Hepatocyte (in vitro differentiated cells): ENCODE results near the gene IL17RB. TPM values are rescaled to one million over a fixed set of nuclear protein-coding genes. Genes with fewer than 3 reads are reported as not detected.
A peak's percentile ranks its signal among the peaks of the same experiment; 100 is the strongest.

Experiments
- DNase-seq: peaks from one replicate; pipeline ENCODE4 v3.0.0-alpha.2; 2016; ENCODE audit warnings: low spot score
- H2AFZ ChIP-seq: fragments of 200-600 bp; sonication (generic); 2 replicates; pipeline ENCODE4 v1.6.0; 2016; ENCODE audit warnings: antibody characterized with exemption, mild to moderate bottlenecking
- H3K27ac ChIP-seq: fragments of 200-600 bp; sonication (generic); 2 replicates; pipeline ENCODE4 v1.5.1; 2016; ENCODE audit warnings: mild to moderate bottlenecking
- H3K27me3 ChIP-seq: fragments of 200-600 bp; sonication (generic); 2 replicates; pipeline ENCODE4 v1.6.1; 2016
- H3K36me3 ChIP-seq: fragments of 200-600 bp; sonication (generic); replicated peaks from 2 replicates; pipeline ENCODE4 v1.5.1; 2016; ENCODE audit warnings: low read depth; ENCODE audit not compliant: insufficient read depth
- H3K4me1 ChIP-seq: fragments of 200-600 bp; sonication (generic); 2 replicates; pipeline ENCODE4 v1.5.1; 2016; ENCODE audit warnings: mild to moderate bottlenecking, moderate library complexity; ENCODE audit not compliant: insufficient read depth
- H3K4me2 ChIP-seq: fragments of 200-600 bp; sonication (generic); 2 replicates; pipeline ENCODE4 v1.6.0; 2016
- H3K4me3 ChIP-seq: fragments of 200-600 bp; sonication (generic); 2 replicates; pipeline ENCODE4 v1.5.1; 2016; ENCODE audit warnings: mild to moderate bottlenecking
- H3K79me2 ChIP-seq: fragments of 200-600 bp; sonication (generic); 2 replicates; pipeline ENCODE4 v1.6.0; 2017; ENCODE audit warnings: mild to moderate bottlenecking
- H3K9me2 ChIP-seq: fragments of 200-600 bp; sonication (generic); replicated peaks from 2 replicates; pipeline ENCODE4 v1.6.0; 2017; ENCODE audit warnings: mild to moderate bottlenecking; ENCODE audit not compliant: insufficient read depth
- H3K9me3 ChIP-seq: fragments of 200-600 bp; sonication (generic); 2 replicates; pipeline ENCODE4 v1.5.1; 2016; ENCODE audit warnings: low read depth, mild to moderate bottlenecking
- H4K20me1 ChIP-seq: fragments of 200-600 bp; sonication (generic); 2 replicates; pipeline ENCODE4 v1.6.0; 2016; ENCODE audit warnings: mild to moderate bottlenecking; ENCODE audit not compliant: insufficient read depth, poor library complexity, severe bottlenecking
- CTCF ChIP-seq: fragments of 200-600 bp; sonication (generic); IDR thresholded peaks from 2 replicates; pipeline ENCODE4 v1.5.1; 2016; ENCODE audit warnings: antibody characterized with exemption, mild to moderate bottlenecking; ENCODE audit not compliant: poor library complexity
- EZH2 ChIP-seq: fragments of 200-600 bp; sonication (generic); IDR thresholded peaks from 2 replicates; pipeline ENCODE4 v1.6.1; 2016; ENCODE audit warnings: antibody characterized with exemption, mild to moderate bottlenecking, borderline replicate concordance
- EZH2phosphoT487 ChIP-seq: fragments of 200-600 bp; sonication (generic); IDR thresholded peaks from one replicate; pipeline ENCODE4 v1.6.1; 2018; ENCODE audit warnings: antibody characterized with exemption, mild to moderate bottlenecking, low read depth, moderate library complexity; ENCODE audit not compliant: unreplicated experiment, severe bottlenecking
- WGBS: methylation state at CpG from one replicate; pipeline ENCODE4 v1.1.6; 2016; ENCODE audit warnings: low lambda C conversion rate; ENCODE audit errors: missing lambda C conversion rate; 5-methylcytosine and 5-hydroxymethylcytosine counted together
- polyA plus RNA-seq: library from polyadenylated mRNA; unstranded; fragments of >200 nt; fragmentation: Nextera tagmentation; extraction: Ambion mirVana; gene quantifications from 2 replicates; pipeline ENCODE4 v1.2.1, GENCODE V29; 2016
- total RNA-seq: library from RNA; depleted of rRNA; stranded (reverse); fragments of >200 nt; gene quantifications from 2 replicates; pipeline ENCODE4 v1.2.3, GENCODE V29; 2014

Gene IL17RB
- total and polyA plus RNA-seq, 2 experiments from 2014 or later: 14.1 to 17.4 TPM

GRCh38 chr3:53881691-53882593 lies 35.6 kb downstream of the IL17RB start, which contains the start of gene ACTR8:
Gene ACTR8, minus strand, starts transcription at chr3:53882152. Its CDS starts 51 bp downstream, at chr3:53882101.
- no peak for TF ChIP-seq CTCF
- Histone ChIP-seq H2AFZ (peak within 1 kb of the TSS; percentile 87), H3K27me3 (no peaks in the 10 kb centered on the region), H3K9me3 (no peaks in the 10 kb centered on the region), H3K4me2 (peak within 1 kb of the TSS; percentile 80), H4K20me1 (no peaks in the 10 kb centered on the region), H3K36me3 (peaks cover 9% of the 10 kb centered on the region), H3K9me2 (no peaks in the 10 kb centered on the region), H3K79me2 (peaks cover 29% of the 10 kb centered on the region), H3K27ac (peak within 1 kb of the TSS; percentile 94), H3K4me3 (peak within 1 kb of the TSS; percentile 89), H3K4me1 (peaks cover 16% of the 10 kb centered on the region)
- WGBS: 2% methylated on average over 54 of the region's 65 CpGs
- peak; percentile 93 for DNase-seq

- H3K27ac ChIP-seq: no peak overlapping the region
- peaks cover 9% of the 10 kb centered on the region for H3K36me3 ChIP-seq
- H3K9me2 ChIP-seq: no peaks in the 10 kb centered on the region
- peaks cover 4% of the 10 kb centered on the region for H4K20me1 ChIP-seq
- 93% methylated on average over 4 of the region's 4 CpGs for WGBS
- H3K4me2 ChIP-seq: no peak overlapping the region
- H3K9me3 ChIP-seq: no peaks in the 10 kb centered on the region
- H3K79me2 ChIP-seq: peaks cover 39% of the 10 kb centered on the region
- DNase-seq: no peak
- H3K4me1 ChIP-seq: peaks cover 16% of the 10 kb centered on the region
- no peak overlapping the region for H3K4me3 ChIP-seq
- no peak for TF ChIP-seq EZH2phosphoT487
- no peak for TF ChIP-seq EZH2
- no peak for TF ChIP-seq CTCF
- no peak overlapping the region for H2AFZ ChIP-seq
- H3K27me3 ChIP-seq: no peaks in the 10 kb centered on the region
Measured at GRCh38 chr3:53883008-53883407, 36.6 kb downstream of the IL17RB start.

GRCh38 chr3:53884623-53885022 lies 38.3 kb downstream of the IL17RB start:
- H3K27me3 ChIP-seq: no peaks in the 10 kb centered on the region
- DNase-seq: no peak
- peaks cover 3% of the 10 kb centered on the region for H3K36me3 ChIP-seq
- H3K4me2 ChIP-seq: no peak overlapping the region
- peaks cover 50% of the 10 kb centered on the region for H3K79me2 ChIP-seq
- H3K9me3 ChIP-seq: no peaks in the 10 kb centered on the region
- TF ChIP-seq CTCF: no peak
- TF ChIP-seq EZH2phosphoT487: no peak
- TF ChIP-seq EZH2: no peak
- H4K20me1 ChIP-seq: peaks cover 18% of the 10 kb centered on the region
- no peak overlapping the region for H3K27ac ChIP-seq
- H3K9me2 ChIP-seq: no peaks in the 10 kb centered on the region
- H2AFZ ChIP-seq: no peak overlapping the region
- 98% methylated on average over 11 of the region's 11 CpGs for WGBS
- no peak overlapping the region for H3K4me3 ChIP-seq
- H3K4me1 ChIP-seq: peaks cover 19% of the 10 kb centered on the region
